Right lung (tissue), 5 donors: ENCODE data around the gene MON1A. TPM values are rescaled to one million over a fixed set of nuclear protein-coding genes. Genes with fewer than 3 reads are reported as not detected.
"Not testable (repeated sequence)": the region's sequence is repeated elsewhere in the genome, so short reads cannot be mapped to it uniquely, and the experiment has no call there.

Source experiments
- DNase-seq, 2 donors: peaks; one replicate each; pipeline ENCODE4 v3.0.0-alpha.2; 2013
- polyA plus RNA-seq, 5 donors: library from polyadenylated mRNA; unstranded; fragments of 120-200 nt; gene quantifications; one replicate each; pipeline versions ENCODE4 v1.2.1 to v1.2.3, GENCODE V29; 2013; ENCODE audit warnings: inconsistent platforms in 1 of 5, low replicate concordance in 1 of 5; ENCODE audit not compliant: insufficient read length in 5 of 5, insufficient read depth in 1 of 5

Gene MON1A
- polyA plus RNA-seq, 5 donors: 9.5 to 17.8 (median 12.0) TPM

DNA sequence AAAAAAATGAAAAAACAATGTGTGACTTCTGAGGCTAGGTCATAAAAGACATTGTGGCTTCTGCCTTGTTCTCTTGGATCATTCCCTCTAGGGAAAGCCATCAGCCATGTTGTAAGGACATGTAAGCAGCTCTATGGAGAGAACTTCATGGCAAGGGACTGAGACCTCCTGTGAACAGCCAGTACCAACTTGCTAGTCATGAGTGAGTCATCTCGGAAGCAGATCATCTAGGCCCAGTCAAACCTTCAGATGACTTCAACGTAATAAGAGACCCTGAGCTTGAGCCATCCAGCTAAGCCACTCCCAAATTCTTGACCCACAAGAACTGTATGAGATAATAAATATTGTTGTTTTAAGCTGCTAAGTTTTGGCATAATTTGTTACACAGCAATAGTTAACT lies 4.9 kb downstream of the MON1A start:
- no peak for DNase-seq

DNA sequence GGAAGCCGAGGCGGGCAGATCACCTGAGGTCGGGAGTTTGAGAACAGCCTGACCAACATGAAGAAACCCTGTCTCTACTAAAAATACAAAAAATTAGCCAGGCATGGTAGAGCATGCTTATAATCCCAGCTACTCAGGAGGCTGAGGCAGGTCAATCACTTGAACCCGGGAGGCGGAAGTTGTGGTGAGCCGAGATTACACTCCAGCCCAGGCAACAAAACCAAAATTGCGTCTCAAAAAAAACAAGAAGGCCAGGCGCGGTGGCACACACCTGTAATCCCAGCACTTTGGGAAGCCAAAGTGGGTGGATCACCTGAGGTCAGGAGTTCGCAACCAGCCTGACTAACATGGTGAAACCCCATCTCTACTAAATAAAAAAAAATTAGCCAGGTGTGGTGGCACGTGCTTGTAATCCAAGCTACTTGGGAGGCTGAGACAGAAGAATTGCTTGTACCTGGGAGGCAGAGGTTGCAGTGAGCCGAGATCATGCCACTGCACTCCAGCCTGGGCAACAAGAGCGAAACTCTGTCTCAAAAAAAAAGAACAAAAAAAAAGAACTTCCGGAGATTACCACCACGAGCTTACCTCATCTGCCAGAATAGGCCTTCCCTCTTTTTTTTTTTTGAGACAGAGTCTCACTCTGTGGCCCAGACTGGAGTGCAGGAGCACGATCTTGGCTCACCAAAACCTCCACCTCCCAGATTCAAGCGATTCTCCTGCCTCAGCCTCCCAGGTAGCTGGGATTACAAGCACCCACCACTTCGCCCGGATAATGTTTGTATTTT lies 11.6 kb downstream of the MON1A start:
- DNase-seq: not testable (repeated sequence)

DNA sequence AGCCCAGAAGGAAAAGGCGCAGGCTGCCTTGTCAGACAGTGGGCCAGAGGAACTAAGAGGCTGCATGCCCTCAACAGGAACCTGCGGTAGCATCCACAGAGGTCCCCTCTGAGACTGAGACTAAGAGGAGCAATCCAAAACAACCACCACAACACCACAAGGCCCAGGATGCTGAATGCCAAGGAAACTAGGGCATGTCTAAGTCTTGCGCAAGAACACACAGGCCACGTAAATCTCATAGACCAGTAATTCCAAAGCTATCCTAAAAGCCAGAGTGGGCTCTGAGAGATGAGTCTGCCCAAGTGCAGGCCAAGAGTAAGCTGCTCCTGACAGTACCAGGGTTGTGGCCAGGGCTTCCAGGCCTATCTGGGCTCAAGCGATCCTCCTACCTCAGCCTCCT lies 12.9 kb downstream of the MON1A start:
- no peak for DNase-seq

DNA sequence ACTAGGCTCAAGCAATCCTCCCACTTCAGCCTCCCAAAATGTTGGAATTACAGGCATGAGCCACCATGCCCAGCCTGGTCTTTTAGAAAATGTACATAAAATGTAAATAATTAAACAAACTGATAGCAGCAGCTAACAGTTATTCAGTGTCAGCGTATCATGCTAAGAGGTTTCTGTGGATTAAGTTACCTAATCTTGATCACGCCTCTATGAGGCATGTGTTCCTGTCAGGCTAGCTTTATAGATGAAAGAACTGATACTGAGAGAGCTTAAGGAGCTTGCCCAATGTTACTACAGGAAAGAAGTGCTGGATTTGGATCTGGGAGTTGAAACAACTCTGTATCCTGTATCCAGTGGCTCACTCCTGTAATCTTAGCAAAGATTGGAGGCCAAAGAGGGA lies 14.7 kb downstream of the MON1A start:
- DNase-seq: no peak

DNA sequence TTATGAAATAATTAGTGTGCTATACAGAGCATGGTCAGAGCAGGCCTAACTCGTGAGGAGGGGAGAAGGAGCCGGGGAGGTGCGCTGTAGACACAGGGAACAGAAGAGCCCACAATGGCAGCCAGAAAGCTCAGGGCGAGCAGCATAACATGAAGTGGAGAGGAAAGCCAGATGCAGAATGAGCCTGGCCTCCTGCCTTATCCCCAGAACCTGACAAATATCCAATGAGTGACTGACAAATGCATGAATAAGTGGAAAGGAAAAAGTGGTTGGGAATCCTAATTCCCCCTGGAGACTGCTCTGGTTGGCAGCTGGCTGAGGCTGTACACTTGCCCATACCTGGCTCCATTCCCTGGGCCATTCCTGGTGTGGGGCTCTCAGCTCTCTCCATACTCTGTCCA lies 16.7 kb downstream of the MON1A start:
- DNase-seq: no peak

- no peak for DNase-seq
Measured at GRCh38 chr3:49911611-49912010, 18.0 kb downstream of the MON1A start.

GRCh38 chr3:49911124-49911420 lies 18.5 kb downstream of the MON1A start:
- DNase-seq: no peak

DNA sequence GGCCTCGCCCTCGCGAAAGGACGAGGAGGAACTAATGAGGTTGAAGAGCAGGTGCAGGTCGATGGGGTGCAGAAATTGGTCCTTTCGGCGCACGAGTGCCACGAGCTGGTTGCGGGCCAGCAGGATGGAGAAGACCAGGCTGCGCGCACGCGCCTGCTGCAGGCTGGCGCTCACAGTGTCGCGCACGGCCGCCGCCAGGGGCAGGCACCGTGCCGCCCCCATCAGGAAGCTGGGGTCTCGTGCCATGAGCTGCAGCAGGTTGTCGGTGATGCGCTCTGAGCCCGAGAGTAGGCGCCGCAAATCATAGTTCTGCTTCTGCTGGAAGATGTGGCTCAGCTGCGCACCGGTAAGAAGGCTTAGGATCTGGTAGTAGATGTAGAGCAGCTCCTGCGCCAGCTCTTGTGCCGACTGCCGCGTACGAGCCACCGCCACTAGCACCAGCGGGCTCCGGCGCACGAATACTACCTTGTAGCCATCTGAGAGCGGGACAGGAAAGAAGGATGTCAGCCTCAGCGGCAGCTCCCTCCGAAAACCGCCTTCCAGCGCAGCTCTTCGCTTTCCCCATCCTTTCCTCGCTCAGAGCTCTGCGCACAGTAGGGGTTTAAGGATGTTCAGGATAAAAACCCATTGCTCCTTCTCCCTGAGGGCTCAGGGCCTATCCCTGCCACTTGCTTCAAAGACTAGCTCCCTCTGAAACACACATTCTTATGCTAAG lies 19.0 kb downstream of the MON1A start:
- DNase-seq: no peak

- no peak for DNase-seq
Measured at GRCh38 chr3:49908373-49909199, 21.0 kb downstream of the MON1A start.

DNA sequence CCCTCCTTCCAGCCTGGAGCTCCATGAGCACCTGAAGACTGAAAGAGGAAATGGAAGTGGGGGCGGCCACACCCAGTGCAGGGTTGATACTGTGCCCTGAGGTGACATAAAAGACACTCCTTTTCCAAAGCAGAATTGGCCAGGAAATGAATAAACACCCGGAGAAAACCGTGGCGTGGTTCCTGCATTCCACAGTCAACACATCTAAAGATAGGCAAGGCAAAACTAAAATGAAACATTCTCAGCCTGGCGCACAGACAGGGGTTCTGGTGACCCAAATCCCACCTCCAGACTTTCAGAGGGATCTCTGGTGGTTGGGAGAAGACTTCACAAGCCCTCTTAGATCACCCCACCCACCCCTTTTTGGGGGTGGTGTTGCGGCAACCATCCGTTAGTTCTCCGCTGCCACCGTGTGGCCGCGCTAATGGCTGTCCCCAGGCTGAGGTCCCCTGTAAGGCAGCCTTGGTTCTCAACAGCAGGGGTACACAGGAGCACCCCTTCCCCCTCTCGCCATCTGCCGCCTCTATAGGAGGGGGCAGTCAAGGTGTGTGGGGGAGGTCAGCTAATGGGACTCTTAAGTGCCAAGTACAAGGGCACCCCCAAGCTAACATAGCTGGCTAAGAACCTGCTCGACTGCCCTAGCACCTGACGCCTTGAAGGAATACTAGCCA lies 23.4 kb downstream of the MON1A start:
- peak in 1 of 2 donors; percentile 69 for DNase-seq

DNA sequence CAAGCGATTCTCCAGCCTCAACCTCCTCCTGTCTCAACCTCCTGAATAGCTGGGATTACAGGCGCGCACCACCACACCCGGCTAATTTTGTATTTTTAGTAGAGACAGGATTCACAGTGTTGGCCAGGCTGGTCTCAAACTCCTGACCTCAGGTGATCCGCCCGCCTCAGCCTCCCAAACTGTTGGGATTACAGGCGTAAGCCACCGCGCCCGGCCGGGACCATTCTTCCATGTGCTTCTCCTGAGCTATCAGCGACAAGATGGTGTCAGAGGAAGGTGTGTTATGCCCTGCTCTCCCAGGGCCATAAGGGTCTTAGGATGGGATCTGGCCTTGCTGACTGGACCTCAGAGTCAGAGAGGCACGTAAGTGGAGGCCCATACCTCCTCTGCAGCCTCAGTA lies 25.2 kb downstream of the MON1A start:
- DNase-seq: not testable (repeated sequence)

DNA sequence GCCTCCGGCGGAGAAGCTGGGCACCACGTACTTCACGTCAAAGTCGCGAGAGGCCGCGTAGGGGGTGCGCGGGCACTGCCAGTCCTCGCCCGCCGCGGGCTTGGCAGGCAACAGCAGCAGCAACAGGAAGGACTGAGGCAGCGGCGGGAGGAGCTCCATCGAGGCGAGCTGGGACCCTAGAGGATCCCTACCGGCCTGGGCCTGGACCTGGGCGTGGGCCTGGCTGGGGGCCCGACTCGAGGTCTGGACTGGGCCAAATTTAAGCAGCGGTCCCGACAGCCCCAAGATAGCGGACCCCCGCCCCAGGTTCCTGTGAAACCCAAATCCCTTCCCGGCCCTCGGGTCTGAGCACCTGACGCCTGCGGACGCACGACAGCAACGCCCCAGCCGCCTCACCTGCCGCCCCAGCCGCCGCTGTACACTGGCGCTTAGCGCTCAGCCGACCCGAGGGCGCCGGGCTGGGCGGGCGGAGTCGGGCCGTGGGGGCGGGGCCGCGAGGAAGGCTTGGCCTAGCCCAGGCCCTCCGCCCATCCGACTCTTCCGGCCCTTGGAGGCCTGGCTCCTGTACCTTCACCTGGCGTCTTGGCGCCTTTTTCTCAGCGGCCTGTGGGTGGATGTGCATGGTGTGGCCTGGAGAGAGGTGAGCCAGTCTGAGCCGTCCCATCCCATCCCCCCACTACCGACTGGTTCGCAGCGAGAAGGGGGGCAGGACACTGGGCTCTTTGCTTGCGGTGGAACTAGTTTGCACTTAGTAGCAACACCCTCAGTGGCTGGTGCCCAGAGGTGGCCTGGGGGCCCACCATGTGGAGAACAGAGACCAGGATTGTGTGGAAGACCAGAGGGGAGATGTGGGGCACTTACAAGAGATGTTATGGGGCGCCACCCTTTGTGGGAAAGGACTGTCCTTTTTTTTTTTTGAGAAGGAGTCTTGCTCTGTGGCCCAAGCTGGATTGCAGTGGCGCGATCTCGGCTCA lies 25.9 kb downstream of the MON1A start, which contains the start of gene MST1R:
Gene MST1R (minus strand): TSS at position 423 of the 974 bp plus-strand sequence. CDS start 264 bp downstream, at position 159.
- peak; percentile 59 to 67 for DNase-seq

DNA sequence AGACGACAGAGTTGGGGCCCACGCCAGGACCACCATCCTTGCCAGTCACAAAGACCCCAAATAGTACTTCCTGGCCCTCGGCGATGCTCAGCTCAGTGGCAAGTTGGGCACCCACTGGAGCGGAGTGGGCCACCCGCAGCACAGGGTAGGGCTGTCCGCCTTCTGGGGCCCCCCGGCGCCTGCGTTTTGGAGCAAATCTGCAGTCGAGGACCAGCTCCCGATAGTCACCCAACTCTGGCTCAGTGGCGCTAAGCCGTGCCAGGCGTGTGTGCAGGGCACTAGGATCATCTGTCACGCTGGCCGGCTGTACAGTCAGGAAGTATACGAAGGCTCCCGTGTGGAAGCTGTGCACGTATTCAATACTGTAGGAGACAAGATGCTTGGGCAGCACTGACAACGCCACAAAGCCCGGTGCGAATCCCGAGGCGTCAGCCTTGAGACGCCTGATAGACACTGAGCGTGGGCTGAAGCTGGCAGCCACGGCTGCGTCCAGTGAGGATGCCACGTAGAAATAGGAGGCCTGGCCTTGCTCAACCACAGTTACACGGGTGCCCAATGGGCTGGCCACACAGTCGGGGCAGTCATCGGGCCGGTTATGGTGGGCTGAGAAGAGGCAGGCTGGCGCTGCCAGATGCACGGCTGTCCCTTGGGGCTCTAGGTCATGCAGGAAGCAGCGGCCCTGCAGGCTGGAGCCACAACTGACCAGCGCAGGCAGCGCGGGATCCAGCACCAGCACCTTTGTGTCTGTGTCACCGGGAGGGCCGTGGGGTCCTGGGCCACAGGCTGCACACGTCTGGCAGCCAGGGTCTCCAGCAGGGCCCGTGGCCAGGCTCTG lies 26.9 kb downstream of the MON1A start:
- DNase-seq: no peak

DNA sequence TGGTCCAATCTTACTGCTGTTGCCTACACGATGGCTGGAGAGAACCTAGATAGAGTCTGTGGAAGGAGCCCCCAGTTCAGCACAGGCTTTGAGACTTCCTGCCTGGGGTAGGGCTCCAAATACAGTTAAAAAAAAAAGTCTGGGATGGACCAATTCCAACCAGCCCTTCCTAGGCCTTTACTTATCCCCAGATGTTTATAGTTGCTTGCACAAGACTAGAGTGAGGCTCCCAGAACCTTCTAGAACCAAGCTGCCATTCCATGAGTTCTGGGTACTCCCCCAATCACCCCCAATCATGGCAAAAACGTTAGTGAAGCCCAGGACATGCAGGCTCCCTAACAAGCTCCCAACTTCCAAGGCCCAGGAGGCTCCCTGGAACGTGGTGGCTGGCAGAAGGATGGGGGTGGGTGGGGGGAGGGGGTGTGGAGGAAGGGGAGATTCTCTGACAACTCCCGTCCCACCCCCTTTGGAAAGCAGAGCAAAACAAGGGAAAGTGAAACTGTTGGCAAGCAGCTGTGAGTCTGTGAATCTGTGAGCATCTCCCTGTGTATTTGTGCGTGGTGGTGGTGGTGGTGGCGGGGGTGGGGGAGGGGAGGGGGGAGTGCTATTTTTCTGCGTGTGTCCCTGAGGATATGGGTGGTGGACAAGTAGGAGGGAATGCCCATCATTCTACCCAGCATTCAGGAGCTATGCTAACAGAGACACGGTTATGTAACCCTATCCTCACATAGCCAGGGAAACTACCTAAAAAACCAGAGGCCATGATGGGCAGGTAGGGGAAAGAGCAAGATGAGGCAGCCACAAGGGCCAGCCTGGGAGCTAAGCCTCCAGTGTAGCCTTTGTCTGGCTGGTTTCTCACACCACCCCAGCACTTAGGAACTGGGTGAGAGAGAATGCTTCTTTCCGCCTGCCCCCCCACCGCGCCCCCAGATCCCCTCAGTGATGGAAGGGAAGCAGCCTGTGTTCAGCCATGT lies 28.0 kb downstream of the MON1A start:
- DNase-seq: peak; percentile 35 to 36

DNA sequence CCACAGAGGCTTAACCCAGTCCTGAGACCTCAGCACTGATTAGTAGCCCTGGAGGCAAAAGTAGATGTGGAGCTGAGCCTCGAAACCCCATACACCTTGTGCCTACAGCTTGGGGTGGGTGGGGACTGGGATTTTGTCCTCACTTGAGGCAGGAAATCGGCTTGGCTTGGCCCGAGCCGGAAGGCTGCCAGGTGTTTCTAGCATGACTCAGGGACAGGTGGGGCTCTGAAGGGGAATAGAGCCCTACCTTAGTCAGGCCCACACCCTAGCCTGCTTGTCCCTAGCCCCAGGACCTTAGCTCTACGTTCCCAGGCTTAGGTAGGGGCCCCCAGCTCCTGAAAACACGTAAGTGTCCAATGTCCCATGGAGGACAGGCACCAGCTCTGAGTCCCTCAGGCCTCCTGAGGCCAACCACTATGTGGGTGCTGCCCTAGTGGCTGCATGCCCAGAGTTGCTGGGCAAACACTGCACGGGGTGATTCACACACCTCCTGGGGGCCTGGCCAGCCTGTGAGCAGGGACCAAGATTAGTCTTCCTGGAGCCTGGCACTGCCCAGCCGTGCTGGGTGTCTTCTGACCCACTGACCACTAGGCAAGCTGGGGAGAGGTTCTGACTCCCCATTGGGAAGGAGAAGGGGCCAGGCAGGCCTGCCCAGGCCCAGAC lies 29.0 kb downstream of the MON1A start:
- DNase-seq: no peak

DNA sequence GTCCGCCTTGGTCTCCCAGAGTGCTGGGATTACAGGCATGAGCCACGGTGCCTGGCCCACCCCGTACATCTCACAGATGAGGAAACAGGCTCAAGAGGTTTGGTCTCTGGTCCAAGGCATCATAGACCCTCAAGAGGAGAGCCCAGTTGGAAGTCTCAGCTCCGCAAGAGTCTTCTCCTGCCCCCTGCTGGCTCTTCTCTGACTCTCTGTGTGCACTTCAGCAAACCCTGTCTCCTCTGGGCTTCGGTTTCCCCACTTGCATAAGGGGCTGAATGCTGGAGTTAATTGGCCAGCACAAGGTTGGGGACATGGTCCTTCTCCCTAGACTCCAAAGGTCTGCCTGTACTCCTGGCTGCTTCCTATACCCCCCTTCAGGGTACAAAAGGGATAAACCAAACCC lies 29.8 kb downstream of the MON1A start:
- no peak for DNase-seq

DNA sequence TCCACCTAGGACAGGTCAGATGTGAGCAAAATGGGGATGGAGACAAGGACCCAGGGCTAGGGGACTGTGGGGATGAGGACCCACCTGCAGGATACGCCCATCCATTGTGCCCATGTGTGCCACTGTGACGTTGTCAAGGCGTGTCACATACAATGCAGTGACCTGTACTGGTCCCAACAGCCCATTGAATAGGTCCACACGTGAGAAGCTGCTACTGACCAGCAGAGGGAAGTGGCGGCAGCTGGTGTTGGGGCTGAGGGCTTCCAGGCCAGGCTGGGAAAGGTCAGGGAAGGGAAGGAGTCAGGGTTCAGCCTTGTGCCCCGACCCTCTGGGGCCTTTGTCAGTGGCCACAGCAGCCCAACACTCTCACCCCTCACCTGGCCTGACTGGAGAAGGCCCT lies 30.6 kb downstream of the MON1A start:
- no peak for DNase-seq

DNA sequence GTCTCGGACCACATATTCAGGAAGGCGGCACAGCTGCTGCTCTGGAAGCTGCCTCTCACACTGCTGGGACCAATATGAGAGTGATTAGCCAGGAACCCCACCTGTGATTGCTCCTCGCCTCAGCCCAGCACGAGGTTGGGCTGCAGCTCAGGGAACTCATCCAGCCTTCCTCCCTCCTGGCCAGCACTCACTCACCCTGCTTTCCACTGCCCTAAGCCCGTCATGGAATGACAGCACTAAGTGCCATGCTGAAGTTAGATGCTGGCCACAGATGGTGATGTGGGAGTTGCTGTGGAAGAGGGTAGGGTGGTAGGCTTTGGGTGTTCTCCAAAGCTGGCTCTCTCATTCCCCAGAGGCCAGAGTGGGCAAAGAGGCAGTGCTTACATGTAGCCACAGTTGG lies 33.3 kb downstream of the MON1A start:
- DNase-seq: no peak
